ENCODE results near the gene EPYC. TPM values are rescaled to one million over a fixed set of nuclear protein-coding genes. Genes with fewer than 3 reads are reported as not detected.

EPYC gene
- total and polyA plus RNA-seq, 7 donors = not detected

DNA sequence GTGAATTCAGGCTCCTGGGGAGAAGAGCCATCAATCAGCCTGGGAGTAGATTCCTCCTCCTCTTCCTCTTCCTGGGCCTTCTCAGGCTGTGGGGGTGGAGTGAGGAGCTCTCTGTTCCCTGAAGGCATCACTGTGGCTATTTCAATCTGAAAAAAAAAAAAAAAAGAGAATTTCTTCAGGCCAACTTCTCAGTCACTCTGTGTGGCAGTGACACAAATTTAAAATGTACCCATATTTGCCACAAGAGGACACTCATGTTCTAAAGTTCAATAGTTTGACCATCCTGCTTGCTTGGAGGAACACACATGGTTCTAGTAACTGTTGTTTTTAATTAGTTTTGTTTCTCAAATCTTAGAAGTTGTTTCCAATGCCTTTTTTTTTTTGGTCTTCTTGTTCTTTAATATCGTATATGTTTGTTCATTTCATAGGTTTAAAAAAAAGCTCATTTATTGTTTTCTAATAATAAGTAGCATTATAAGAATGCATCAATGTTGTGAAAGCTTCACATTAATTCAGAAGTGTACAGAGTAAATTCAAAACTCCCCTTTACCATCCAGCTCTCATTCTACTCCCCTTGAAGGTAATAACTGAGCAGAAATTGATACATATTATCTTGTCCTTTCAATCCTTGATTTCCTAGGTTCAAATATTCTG is 26.5 kb downstream of the EPYC start:
- TF ChIP-seq, protein P1, sequence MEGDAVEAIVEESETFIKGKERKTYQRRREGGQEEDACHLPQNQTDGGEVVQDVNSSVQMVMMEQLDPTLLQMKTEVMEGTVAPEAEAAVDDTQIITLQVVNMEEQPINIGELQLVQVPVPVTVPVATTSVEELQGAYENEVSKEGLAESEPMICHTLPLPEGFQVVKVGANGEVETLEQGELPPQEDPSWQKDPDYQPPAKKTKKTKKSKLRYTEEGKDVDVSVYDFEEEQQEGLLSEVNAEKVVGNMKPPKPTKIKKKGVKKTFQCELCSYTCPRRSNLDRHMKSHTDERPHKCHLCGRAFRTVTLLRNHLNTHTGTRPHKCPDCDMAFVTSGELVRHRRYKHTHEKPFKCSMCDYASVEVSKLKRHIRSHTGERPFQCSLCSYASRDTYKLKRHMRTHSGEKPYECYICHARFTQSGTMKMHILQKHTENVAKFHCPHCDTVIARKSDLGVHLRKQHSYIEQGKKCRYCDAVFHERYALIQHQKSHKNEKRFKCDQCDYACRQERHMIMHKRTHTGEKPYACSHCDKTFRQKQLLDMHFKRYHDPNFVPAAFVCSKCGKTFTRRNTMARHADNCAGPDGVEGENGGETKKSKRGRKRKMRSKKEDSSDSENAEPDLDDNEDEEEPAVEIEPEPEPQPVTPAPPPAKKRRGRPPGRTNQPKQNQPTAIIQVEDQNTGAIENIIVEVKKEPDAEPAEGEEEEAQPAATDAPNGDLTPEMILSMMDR (IDR thresholded peaks at IDR 0.05) = peak; percentile 54

DNA sequence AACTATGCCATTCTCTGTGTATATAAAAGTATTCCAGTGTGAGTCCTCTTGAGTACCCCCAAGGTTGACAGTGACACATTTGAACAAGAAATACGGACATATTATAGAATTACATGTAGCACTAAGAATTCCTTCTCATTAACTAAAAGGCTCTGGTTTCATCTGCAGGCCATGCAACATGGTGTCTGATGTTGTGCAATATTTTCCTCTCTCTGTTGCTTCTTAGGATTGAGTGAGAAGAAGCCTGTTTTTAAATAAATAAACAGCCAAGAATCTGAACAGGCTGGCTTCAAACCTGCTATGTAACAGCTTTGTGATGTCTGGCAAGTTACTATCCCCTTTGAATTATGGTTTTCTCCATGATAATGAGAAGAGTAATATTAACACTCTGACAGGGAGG is 27.5 kb downstream of the EPYC start:
- Histone ChIP-seq H3K9me3 (no peaks in the 10 kb centered on the region), H3K36me3 (ENCODE audit: insufficient read depth in 1 of 2, low read depth in 1 of 2) (no peaks in the 10 kb centered on the region), H3K27ac (no peak overlapping the region), H3K4me3 (no peak overlapping the region), H3K27me3 (ENCODE audit: insufficient read depth in 3 of 3, low read length in 2 of 3) (peaks cover 0 to 3% (median 0%) of the 10 kb centered on the region in 3 donors), H3K4me1 (no peaks in the 10 kb centered on the region)
- DNase-seq (no peak), ATAC-seq (no peak)
- 90 to 93% (median 91%) methylated on average over 1 of the region's 1 CpG for WGBS, 3 donors
- intact Hi-C loops (cut with DNase I) = loop anchor here in 1 of 2 donors (5.0 to 10.0 kb wide), 2 partner anchors 138 to 380 kb away; partner anchors contain the start of gene LUM
- TF ChIP-seq, protein P1 (IDR thresholded peaks at IDR 0.05) = no peak

More for the DNA sequence above, 26.5 kb downstream of the EPYC start:
- no peak for DNase-seq
- Histone ChIP-seq H3K36me3 (ENCODE audit: insufficient read depth in 1 of 2, low read depth in 1 of 2) (no peaks in the 10 kb centered on the region), H3K4me3 (no peak overlapping the region), H3K27ac (no peak overlapping the region), H3K27me3 (ENCODE audit: insufficient read depth in 3 of 3, low read length in 2 of 3) (peaks cover 0 to 3% (median 0%) of the 10 kb centered on the region in 3 donors), H3K9me3 (no peaks in the 10 kb centered on the region), H3K4me1 (no peaks in the 10 kb centered on the region)
- intact Hi-C loops (cut with DNase I) = loop anchor here in 1 of 2 donors (5.0 to 10.0 kb wide), 2 partner anchors 137 to 379 kb away; partner anchors contain the start of gene LUM
- WGBS, 3 donors = 31 to 39% (median 37%) methylated on average over 1 of the region's 1 CpG
- peak; percentile 38 to 74 (median 51) for ATAC-seq

DNA sequence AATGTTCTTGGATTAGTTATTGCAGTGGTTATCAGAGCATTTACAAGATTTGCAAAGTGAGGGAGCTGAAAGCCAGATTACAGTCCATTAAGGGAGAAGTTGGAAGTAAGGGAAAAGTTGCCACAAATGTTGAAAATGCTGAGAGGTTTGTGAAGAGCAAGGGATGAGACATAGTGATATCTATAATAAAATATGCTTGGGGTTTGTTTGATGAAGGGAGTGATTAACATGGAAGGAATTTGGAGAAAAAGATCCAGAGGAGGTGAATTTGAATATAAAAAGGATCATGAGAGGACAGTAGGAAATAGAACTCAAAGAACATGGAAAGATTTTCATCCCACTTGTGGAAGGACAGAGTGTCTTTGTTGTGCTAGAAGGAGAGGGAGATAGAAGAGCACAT is 30.5 kb downstream of the EPYC start:
- Histone ChIP-seq H3K27me3 (ENCODE audit: insufficient read depth in 3 of 3, low read length in 2 of 3) (peaks cover 0 to 3% (median 0%) of the 10 kb centered on the region in 3 donors), H3K36me3 (ENCODE audit: insufficient read depth in 1 of 2, low read depth in 1 of 2) (no peaks in the 10 kb centered on the region), H3K27ac (no peak overlapping the region), H3K4me3 (no peak overlapping the region), H3K4me1 (no peaks in the 10 kb centered on the region), H3K9me3 (no peaks in the 10 kb centered on the region)
- TF ChIP-seq, protein P1 (IDR thresholded peaks at IDR 0.05) = no peak
- DNase-seq (no peak), ATAC-seq (no peak)
- intact Hi-C loops (cut with DNase I) = loop anchor here in 1 of 2 donors (10.0 kb wide), 1 partner anchor 141 kb away; the partner anchor contains the start of gene LUM

DNA sequence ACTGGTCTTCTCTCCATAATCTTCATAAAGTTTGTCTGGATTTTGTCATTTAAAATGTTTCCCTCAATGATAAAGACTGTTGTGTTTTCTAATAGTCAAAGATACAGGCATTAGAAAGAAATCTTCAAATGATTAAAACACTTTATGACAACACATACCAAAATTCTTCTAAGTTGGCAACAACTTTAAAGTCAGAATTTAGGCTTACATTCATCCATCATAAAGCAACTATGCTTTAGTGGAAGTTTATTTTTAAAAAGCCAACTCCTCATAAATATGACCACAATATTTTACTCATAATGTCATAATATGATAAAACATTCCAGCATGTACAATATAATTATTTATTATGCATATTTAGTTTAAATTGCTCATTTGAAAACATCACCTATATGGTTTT is 32.5 kb downstream of the EPYC start:
- TF ChIP-seq, protein P1 (IDR thresholded peaks at IDR 0.05) = no peak
- no peaks in the 10 kb centered on the region for H3K36me3 ChIP-seq (ENCODE audit: insufficient read depth in 1 of 2, low read depth in 1 of 2)
- no peaks in the 10 kb centered on the region for H3K4me1 ChIP-seq
- ATAC-seq = no peak
- DNase-seq = no peak
- H3K27me3 ChIP-seq (ENCODE audit: insufficient read depth in 3 of 3, low read length in 2 of 3) = peaks cover 0 to 3% (median 0%) of the 10 kb centered on the region in 3 donors
- H3K9me3 ChIP-seq = no peaks in the 10 kb centered on the region
- no peak overlapping the region for H3K4me3 ChIP-seq
- no peak overlapping the region for H3K27ac ChIP-seq
- intact Hi-C loops (cut with DNase I) = loop anchor here in 1 of 2 donors (10.0 kb wide), 1 partner anchor 143 kb away; the partner anchor contains the start of gene LUM
